OCI-LY7 (cell line): ENCODE results near the gene SLC9C1. TPM values are rescaled to one million over a fixed set of nuclear protein-coding genes. Genes with fewer than 3 reads are reported as not detected.

Source experiments
- BruUV-seq: library from RNA; stranded (reverse); fragments of 400-500 nt; replicated peaks from 2 replicates; lab custom pipeline; 2021; lab: Mats Ljungman, UMichigan
- CTCF ChIA-PET: fragments of 300-600 bp; sonication (Branson Sonifier 250); formaldehyde crosslinking; loops from one replicate; lab custom pipeline; 2022; ENCODE audit warnings: antibody characterized with exemption; ENCODE audit not compliant: unreplicated experiment; lab: Charles Lee
- POLR2A ChIA-PET: fragments of 300-600 bp; sonication (Branson Sonifier 250); formaldehyde crosslinking; loops from one replicate; lab custom pipeline; 2022; ENCODE audit warnings: antibody characterized with exemption; lab: Charles Lee
- DNase-seq: peaks from one replicate; pipeline ENCODE4 v3.0.0-alpha.2; 2015; ENCODE audit warnings: low spot score
- H2AFZ ChIP-seq: fragments of 200-600 bp; sonication (generic), shearing (Covaris generic); 2 replicates; pipeline ENCODE4 v1.6.1; 2014; ENCODE audit warnings: mild to moderate bottlenecking, antibody characterized with exemption, low read length, moderate library complexity
- H3K27ac ChIP-seq: fragments of 200-600 bp; sonication (generic); 2 replicates; pipeline ENCODE4 v1.5.1; 2014; ENCODE audit warnings: mixed run types, low read depth, mild to moderate bottlenecking, moderate library complexity, low read length, inconsistent platforms; ENCODE audit not compliant: poor library complexity, severe bottlenecking
- H3K36me3 ChIP-seq: fragments of 200-600 bp; sonication (generic); 2 replicates; pipeline ENCODE4 v1.6.1; 2014; ENCODE audit warnings: mild to moderate bottlenecking, antibody characterized with exemption, low read length, moderate library complexity, mixed read lengths; ENCODE audit not compliant: insufficient read depth
- H3K4me1 ChIP-seq: fragments of 200-600 bp; sonication (generic); 2 replicates; pipeline ENCODE4 v1.5.1; 2014; ENCODE audit warnings: mild to moderate bottlenecking, low read length; ENCODE audit not compliant: insufficient read depth, poor library complexity, severe bottlenecking
- H3K4me2 ChIP-seq: fragments of 200-600 bp; sonication (generic); 2 replicates; pipeline ENCODE4 v1.6.1; 2014; ENCODE audit warnings: mild to moderate bottlenecking, low read length
- H3K4me3 ChIP-seq: fragments of 200-600 bp; sonication (generic); 2 replicates; pipeline ENCODE4 v1.5.1; 2014; ENCODE audit warnings: mild to moderate bottlenecking, low read depth, low read length; ENCODE audit not compliant: poor library complexity, severe bottlenecking
- H3K79me2 ChIP-seq: fragments of 200-600 bp; sonication (generic); 2 replicates; pipeline ENCODE4 v1.6.1; 2016; ENCODE audit warnings: low read depth, mild to moderate bottlenecking, low read length, moderate library complexity, mixed read lengths; ENCODE audit not compliant: insufficient read depth
- H3K9me2 ChIP-seq: fragments of 200-600 bp; sonication (generic); 2 replicates; pipeline ENCODE4 v1.6.1; 2016; ENCODE audit warnings: mild to moderate bottlenecking, low read length, mixed read lengths; ENCODE audit not compliant: insufficient read depth
- H3K9me3 ChIP-seq: fragments of 200-600 bp; sonication (generic); 2 replicates; pipeline ENCODE4 v1.6.1; 2014; ENCODE audit warnings: mild to moderate bottlenecking, mixed run types, low read length, mixed read lengths
- H4K20me1 ChIP-seq: fragments of 200-600 bp; sonication (generic); 2 replicates; pipeline ENCODE4 v1.6.1; 2014; ENCODE audit warnings: mild to moderate bottlenecking, antibody characterized with exemption, low read length, moderate library complexity, mixed read lengths; ENCODE audit not compliant: insufficient read depth
- EZH2phosphoT487 ChIP-seq: fragments of 200-600 bp; sonication (generic); IDR thresholded peaks from 2 replicates; pipeline ENCODE4 v1.6.1; 2018; ENCODE audit warnings: low read depth, borderline replicate concordance, mild to moderate bottlenecking, mixed run types, antibody characterized with exemption, low read length, moderate library complexity, mixed read lengths
- intact Hi-C: fragments of 100-400 bp; cut with micrococcal nuclease; formaldehyde crosslinking; loops from one replicate; pipeline ENCODE4 v1.10.0; 2022; ENCODE audit not compliant: unreplicated experiment
- total RNA-seq, 2 experiments: library from RNA; depleted of rRNA in 1 of 2; stranded (reverse); fragments of >200 nt in 1 of 2; shearing (Covaris generic) in 1 of 2; gene quantifications; 2 replicates each; pipeline ENCODE4 v1.2.3, GENCODE V29; 2014 to 2022
- TF ChIP-seq, protein P1 (sequence below): fragments of 200-600 bp; sonication (generic); conservative IDR thresholded peaks from 2 replicates; pipeline ENCODE4 v1.5.1; 2014; ENCODE audit warnings: mild to moderate bottlenecking, antibody characterized with exemption, low read length, moderate library complexity, mixed read lengths

SLC9C1 gene
- total RNA-seq, 2 experiments from 2014 or later, result not detected

DNA sequence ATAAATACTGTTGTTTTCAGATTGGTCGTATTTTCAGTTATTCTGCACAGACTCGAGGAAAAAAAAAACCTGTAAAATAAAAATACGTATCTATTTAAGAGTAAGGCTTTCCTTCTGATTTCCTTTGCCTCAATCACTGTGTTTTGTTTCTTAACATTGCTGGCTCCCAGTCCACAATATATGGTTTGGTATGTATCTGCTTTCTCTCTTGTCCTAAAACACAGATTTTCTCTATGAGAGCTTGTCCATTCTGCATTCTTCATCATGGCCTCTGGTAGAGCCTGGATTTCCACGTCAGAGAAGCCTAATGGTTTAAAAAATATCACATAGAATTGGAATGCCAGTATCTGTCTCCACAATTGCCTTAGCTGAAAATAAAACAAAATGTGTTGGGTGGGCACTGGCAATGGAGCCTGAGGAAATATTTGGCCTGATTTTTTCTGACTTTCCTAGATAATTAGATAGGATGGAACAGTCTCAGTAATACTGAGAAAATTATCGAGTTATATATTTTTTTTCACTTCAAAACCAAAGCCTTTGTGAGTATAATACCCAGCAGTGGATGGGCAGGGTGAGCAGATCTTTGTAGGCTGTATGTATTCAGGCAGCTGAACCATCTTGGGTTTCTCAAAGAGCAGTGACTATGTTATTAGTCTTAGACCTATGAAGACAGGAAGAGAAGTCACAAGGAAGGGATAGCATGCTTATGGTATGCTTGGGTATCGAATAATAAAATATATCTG is 40.8 kb upstream of the SLC9C1 start:
- no TSS peak for BruUV-seq
- ChIA-PET CTCF (no interaction called here), POLR2A (interaction anchor here (0.5 to 1.2 kb wide), 2 partner anchors 113 to 245 kb away, joined by 3 read pairs; no protein-coding TSS in a partner anchor)
- Histone ChIP-seq H3K79me2 (no peaks in the 10 kb centered on the region), H4K20me1 (no peaks in the 10 kb centered on the region), H2AFZ (no peak overlapping the region), H3K4me2 (no peak overlapping the region), H3K9me3 (no peaks in the 10 kb centered on the region), H3K9me2 (no peaks in the 10 kb centered on the region), H3K27ac (no peak overlapping the region), H3K4me3 (no peak overlapping the region), H3K4me1 (no peaks in the 10 kb centered on the region), H3K36me3 (no peaks in the 10 kb centered on the region)
- TF ChIP-seq, protein P1, sequence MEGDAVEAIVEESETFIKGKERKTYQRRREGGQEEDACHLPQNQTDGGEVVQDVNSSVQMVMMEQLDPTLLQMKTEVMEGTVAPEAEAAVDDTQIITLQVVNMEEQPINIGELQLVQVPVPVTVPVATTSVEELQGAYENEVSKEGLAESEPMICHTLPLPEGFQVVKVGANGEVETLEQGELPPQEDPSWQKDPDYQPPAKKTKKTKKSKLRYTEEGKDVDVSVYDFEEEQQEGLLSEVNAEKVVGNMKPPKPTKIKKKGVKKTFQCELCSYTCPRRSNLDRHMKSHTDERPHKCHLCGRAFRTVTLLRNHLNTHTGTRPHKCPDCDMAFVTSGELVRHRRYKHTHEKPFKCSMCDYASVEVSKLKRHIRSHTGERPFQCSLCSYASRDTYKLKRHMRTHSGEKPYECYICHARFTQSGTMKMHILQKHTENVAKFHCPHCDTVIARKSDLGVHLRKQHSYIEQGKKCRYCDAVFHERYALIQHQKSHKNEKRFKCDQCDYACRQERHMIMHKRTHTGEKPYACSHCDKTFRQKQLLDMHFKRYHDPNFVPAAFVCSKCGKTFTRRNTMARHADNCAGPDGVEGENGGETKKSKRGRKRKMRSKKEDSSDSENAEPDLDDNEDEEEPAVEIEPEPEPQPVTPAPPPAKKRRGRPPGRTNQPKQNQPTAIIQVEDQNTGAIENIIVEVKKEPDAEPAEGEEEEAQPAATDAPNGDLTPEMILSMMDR, result no peak
- no peak for TF ChIP-seq EZH2phosphoT487
- intact Hi-C loops, result no loop called here
- DNase-seq, result no peak

DNA sequence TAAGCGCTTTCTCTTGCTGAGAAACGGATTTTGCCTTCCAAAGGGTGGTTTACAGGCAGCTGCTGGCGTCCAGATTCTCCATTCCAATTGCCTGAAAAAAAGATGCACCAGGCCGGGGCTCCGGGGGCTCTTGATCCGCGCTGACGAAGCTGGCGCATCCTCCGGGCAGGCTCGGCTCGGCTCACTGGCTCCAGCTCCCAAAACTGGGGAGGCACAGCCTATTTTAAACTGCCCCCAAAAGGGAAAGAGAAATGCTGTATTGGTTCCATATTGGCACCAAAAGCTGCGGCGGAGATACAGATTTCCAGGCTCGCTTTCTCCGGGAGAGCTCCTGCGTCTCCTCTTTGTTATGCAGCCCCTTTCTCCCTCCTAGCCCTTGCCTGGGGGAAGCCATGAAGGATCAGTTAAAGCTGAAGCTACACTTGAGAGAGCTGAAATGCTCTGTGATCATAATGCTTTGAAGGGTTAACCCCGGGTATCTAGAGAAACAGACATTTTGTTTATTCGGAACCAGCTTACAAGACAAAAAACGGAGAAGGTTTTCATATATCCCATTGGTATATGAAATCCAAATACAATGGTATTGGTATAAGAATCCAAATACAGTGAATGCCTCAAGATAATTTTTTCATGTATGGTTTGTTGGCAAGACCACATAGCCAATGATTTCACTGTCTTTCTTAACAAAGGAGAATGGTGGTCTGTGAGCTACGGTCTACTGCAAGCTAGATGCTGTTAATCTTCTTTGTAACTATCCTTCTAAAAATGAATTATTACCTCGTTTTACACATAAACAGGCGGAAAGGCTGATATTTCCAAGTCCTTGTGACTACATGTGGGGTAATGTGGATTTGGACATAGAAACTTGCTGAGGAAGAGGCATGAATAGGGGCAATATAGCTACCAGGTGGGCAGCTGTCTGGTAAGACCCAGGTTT is 39.6 kb upstream of the SLC9C1 start:
- TF ChIP-seq EZH2phosphoT487, result no peak
- TF ChIP-seq, protein P1, result no peak
- H3K9me2 ChIP-seq, result no peaks in the 10 kb centered on the region
- H3K36me3 ChIP-seq, result no peaks in the 10 kb centered on the region
- H3K4me3 ChIP-seq, result peak overlapping the region; percentile 57
- no TSS peak for BruUV-seq
- CTCF ChIA-PET, result no interaction called here
- no peaks in the 10 kb centered on the region for H4K20me1 ChIP-seq
- DNase-seq, result no peak
- intact Hi-C loops, result no loop called here
- no peaks in the 10 kb centered on the region for H3K4me1 ChIP-seq
- H2AFZ ChIP-seq, result peak overlapping the region; percentile 52; the same call in 1 of the 2 replicates
- H3K4me2 ChIP-seq, result peak overlapping the region; percentile 65
- no peaks in the 10 kb centered on the region for H3K9me3 ChIP-seq
- POLR2A ChIA-PET, result interaction anchor here (0.9 to 1.2 kb wide), 6 partner anchors 13 to 114 kb away, joined by 3 to 5 read pairs (median 3); partner anchors contain the start of gene SLC9C1
- no peaks in the 10 kb centered on the region for H3K79me2 ChIP-seq
- H3K27ac ChIP-seq, result no peak overlapping the region
